Uterus (tissue), 2 donors: ENCODE measurements around the gene SERPINB10.

Source experiments
- CTCF ChIP-seq, 4 experiments: fragments of 200-600 bp in 2 of 4; fragments of 450-650 bp in 2 of 4; sonication (generic) in 2 of 4; IDR thresholded peaks; one replicate each; pipeline ENCODE4 v1.5.1; 2016 to 2019; ENCODE audit warnings: antibody characterized with exemption in 4 of 4, mild to moderate bottlenecking in 2 of 4, moderate library complexity in 1 of 4
- POLR2A ChIP-seq, 2 donors: fragments of 450-650 bp; IDR thresholded peaks; one replicate each; pipeline ENCODE4 v1.6.1; 2016; ENCODE audit warnings: antibody characterized with exemption in 2 of 2, mild to moderate bottlenecking in 1 of 2, moderate library complexity in 1 of 2

DNA sequence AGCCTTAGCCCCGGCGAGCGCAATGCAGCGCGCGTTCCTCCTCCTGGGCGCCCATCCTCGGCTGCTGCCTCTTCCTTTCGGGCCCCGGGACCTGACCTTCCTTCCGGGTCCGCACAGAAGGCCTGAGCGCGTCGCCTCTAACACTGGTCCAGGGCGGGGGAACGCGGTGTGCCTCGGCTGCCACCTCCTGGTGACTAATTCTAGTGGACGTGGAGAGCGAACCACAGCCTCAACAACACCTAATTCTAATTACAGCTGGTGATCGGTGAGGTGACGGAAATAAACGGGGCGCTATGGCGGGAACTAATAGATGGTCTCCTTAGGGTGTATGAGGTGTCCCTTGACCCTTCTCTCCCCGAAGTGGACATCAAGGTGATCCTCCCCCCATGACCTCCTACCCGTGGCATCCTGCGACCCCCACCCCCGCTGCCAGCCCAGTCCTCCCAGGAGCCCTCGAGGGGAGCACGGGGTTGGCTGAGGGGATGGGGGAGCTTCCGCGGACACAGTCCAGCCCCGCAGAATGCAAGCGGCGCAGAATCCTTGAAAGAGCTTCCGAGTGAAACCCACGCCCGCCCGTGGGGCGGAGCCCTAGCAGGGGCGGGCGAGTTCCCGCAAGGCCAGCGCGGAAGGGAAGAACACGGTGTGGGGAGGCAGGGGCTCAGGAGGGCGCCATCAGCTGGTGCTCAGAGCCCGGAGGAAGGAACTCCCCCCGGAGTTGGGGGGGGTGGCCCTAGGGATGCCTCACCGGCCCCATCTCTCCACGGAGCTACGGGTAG is 28.6 kb downstream of the SERPINB10 start:
- TF ChIP-seq CTCF (IDR thresholded peaks at IDR 0.05): peak; percentile 37 to 59 (median 47)
- TF ChIP-seq POLR2A (IDR thresholded peaks at IDR 0.05): no peak
